ENCODE measurements around the gene CLDN7.

CLDN7 gene

DNA sequence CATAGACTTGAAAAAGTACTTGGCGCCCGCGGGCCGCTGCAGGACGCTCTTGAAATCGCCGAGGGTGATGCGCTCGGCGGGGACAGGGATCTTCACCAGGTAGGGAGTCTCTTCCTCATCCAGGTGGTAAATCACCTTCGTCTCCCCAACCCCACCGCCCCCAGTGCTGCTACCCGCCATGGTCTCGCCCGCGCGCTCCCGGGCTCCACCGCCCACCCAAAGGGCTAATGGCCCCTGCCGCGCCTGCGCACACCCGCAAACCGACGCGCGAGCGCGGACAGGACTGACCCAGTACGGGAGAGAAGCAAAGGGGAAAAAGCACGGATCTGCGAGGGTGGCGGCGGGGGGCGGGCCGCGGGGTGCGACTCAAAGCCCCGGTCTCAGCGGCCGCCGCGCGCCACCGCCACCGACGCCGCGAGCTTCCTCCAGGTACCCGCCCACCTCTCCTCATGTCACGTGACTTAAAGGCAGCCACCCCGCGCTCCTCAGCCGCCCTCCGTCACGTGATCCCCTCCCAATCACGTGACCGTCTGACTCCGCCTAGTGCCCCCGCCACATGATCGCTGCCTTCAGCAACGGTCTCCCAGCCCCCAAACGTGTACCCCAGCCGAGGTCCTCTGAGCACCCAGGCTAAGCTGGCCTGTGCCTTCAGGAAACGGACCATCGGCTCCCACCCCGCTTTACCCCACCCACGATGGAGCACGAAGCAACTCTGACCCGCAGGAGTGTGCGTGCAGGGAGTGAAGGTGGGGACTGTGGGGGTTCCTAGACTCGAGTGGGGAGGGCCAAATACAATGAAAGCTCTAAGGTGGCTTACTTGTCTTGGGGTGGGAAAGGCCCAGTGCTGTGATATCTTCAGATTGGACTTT is 28.0 kb downstream of the CLDN7 start, which contains the start of gene DVL2:
Gene DVL2, minus strand, starts transcription at position 435 of the 869 bp plus-strand sequence. Its CDS starts 255 bp downstream, at position 180.
- peak; percentile 74 for DNase-seq (ENCODE audit: low read depth)
- H3K4me3 ChIP-seq (ENCODE audit: control insufficient read depth, low read depth, low read length): peak within 1 kb of the TSS; percentile 85
- TF ChIP-seq CTCF (IDR thresholded peaks at IDR 0.05; ENCODE audit: control insufficient read depth, insufficient read depth, low read depth, low read length, missing control alignments): no peak

- peak overlapping the region; percentile 85 for H3K4me3 ChIP-seq (ENCODE audit: control insufficient read depth, low read depth, low read length)
- DNase-seq (ENCODE audit: low read depth): no peak
- TF ChIP-seq CTCF (IDR thresholded peaks at IDR 0.05; ENCODE audit: control insufficient read depth, insufficient read depth, low read depth, low read length, missing control alignments): no peak
Measured at GRCh38 chr17:7233701-7234082, 28.6 kb downstream of the CLDN7 start.

DNA sequence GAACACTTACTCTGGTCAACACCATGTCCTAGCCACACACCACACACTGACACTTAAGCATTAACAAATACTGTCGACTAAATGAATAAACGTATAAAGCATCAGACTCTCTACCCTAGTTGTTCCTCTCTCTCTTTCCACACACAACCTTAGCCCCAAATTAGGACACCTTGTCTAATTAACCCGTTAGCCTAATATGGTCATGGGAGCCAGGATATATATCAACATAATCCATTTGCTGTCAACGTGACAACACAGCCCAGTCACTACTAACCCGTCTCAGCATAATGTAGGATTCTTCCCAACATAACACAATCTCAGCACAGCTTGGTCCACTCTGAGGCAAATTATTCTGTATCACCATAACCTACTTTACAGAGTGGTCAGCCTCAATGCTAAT is 30.2 kb downstream of the CLDN7 start:
- H3K4me3 ChIP-seq (ENCODE audit: control insufficient read depth, low read depth, low read length): no peak overlapping the region
- no peak for TF ChIP-seq CTCF (IDR thresholded peaks at IDR 0.05; ENCODE audit: control insufficient read depth, insufficient read depth, low read depth, low read length, missing control alignments)
- no peak for DNase-seq (ENCODE audit: low read depth)

- H3K4me3 ChIP-seq (ENCODE audit: control insufficient read depth, low read depth, low read length): no peak overlapping the region
- TF ChIP-seq CTCF (IDR thresholded peaks at IDR 0.05; ENCODE audit: control insufficient read depth, insufficient read depth, low read depth, low read length, missing control alignments): no peak
- no peak for DNase-seq (ENCODE audit: low read depth)
Measured at GRCh38 chr17:7229504-7229903, 32.8 kb downstream of the CLDN7 start.

DNA sequence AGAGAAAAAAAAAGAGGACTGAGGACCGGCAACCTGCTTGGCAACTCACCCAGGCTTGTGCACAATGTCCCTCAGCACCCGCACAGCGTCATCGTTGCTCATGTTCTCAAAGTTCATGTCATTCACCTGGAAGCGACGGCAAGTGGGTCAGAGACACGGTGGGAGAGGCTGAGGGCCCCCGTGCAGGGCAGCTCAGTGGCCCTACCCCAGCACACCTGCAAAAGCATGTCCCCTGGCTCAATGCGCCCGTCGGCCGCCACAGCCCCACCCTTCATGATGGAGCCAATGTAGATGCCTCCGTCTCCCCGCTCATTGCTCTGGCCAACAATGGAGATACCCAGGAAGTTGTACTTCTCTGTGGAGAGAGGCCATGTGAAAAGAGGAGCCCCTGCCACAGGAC is 33.4 kb downstream of the CLDN7 start:
- TF ChIP-seq CTCF (IDR thresholded peaks at IDR 0.05; ENCODE audit: control insufficient read depth, insufficient read depth, low read depth, low read length, missing control alignments): no peak
- H3K4me3 ChIP-seq (ENCODE audit: control insufficient read depth, low read depth, low read length): no peak overlapping the region
- no peak for DNase-seq (ENCODE audit: low read depth)

DNA sequence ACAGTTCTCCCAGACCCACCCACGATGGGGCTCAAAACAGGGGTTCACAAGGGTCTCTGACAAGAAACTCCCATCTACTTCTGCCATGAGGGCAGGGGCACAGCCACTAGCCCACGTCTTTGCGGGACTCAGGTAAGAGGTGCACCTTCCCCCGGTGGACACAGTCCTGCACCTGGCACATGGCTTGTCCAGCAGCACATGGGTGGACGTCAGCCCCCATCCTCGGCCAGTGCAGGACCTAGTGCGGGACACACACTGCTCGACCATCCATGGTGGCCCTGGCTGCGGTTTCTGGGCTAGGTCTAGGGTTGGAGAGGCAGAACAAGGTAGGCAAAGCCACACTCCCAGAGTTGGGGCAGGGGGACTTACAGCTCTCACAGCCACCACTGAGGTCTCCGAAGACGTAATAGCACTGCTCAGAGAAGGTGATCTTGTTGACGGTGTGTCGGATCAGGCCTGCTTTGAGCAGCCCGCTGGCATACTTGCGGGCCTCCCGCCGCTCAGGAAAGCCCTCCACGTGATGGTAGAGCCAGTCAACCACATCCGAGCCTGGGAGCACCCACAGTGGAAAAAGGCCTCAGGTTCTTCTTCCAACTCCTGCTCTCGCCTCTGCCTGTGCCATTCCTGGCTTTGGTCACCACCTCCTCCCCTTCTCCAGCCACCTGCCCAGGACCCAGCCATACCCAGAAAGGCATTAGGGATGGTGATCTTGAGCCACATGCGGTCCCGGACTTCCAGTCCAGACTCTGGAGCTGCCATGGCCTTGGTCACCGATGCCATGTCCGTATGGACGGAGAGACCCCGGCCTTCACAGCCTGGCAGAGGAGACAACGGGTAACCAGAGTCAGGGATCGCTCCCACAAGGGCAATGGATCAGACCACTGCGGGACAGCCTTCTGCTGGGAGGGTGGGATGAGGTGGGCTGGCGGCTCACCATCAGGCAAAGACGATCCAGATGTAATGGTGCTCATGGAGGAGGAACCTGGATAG is 35.3 kb downstream of the CLDN7 start:
- TF ChIP-seq CTCF (IDR thresholded peaks at IDR 0.05; ENCODE audit: control insufficient read depth, insufficient read depth, low read depth, low read length, missing control alignments): no peak
- no peak overlapping the region for H3K4me3 ChIP-seq (ENCODE audit: control insufficient read depth, low read depth, low read length)
- no peak for DNase-seq (ENCODE audit: low read depth)

All from AG09309 (cell line).